Stimulated activated CD8-positive, alpha-beta memory T cell treated with anti-CD3 and anti-CD28 coated beads, Interleukin-15, amount 100 ng/mL, for 4 hours (primary cell): ENCODE results near the gene SSH2.
"Not testable (repeated sequence)": the region's sequence is repeated elsewhere in the genome, so short reads cannot be mapped to it uniquely, and the experiment has no call there.

Source experiments
- DNase-seq, 2 donors: peaks; one replicate each; pipeline ENCODE4 v3.0.0-alpha.2; 2020; ENCODE audit warnings: low read depth in 2 of 2

Gene SSH2

GRCh38 chr17:29929533-29930408, at the start of gene SSH2:
Gene SSH2, minus strand, starts transcription at chr17:29930228. Its CDS starts 228 bp downstream, at chr17:29930000.
- DNase-seq: peak; percentile 69 to 77

DNA sequence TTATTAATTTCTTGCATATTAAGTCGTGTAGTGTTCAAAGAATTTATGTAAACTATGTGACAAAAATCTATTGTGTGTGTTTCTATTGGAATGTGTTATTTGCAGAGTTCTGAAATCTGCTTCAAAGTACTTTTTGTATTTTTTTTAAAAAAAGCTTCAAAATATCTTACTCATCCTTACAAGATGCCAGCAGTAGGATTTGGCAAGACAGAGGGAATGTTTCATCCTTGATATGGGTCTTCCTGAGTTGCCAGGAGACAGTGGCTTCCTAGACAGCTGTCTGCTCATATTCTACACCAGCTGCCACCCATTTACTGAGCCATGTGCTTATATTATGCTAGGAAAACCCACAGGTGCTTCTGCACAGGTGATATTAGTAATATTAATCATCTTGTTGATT, 47.8 kb upstream of the SSH2 start:
- no peak for DNase-seq

- no peak for DNase-seq
Measured at GRCh38 chr17:29973005-29973404, 43.0 kb upstream of the SSH2 start.

GRCh38 chr17:29972277-29972676, 42.2 kb upstream of the SSH2 start:
- no peak for DNase-seq

- no peak for DNase-seq
Measured at GRCh38 chr17:29968271-29968670, 38.2 kb upstream of the SSH2 start.

- no peak for DNase-seq
Measured at GRCh38 chr17:29962656-29963055, 32.6 kb upstream of the SSH2 start.

DNA sequence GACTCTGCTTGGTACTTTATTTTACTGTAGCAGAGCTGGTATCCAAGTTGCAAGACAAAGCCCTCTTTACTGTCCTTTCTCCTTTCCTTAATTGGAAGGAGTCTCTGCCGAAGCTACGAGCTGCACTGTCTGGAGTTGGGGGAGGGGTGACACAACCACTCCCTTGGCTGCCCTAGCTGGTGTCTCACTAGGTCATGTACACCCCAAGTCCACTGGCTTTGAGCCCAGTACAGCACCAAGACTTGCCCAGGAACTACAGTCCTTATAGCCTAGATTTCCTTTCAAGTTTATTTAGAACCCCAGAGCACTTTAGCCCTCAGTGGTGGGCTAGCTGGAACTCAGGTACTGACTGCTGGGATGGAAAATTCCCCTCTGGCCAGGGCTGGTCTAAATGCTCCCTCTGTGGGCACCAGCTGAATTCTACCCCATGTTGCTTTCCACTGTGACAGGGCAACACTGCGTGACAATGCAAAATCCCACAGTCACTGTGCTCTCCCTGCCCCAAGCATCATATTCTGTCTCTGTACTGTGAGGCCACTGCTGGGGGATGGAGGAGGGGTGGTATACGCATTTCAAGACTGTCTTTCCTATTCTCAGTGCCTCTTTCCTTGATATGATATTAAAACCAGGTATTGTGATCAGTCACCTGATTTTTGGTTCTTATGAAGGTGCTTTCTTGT, 29.8 kb upstream of the SSH2 start:
- DNase-seq: no peak

DNA sequence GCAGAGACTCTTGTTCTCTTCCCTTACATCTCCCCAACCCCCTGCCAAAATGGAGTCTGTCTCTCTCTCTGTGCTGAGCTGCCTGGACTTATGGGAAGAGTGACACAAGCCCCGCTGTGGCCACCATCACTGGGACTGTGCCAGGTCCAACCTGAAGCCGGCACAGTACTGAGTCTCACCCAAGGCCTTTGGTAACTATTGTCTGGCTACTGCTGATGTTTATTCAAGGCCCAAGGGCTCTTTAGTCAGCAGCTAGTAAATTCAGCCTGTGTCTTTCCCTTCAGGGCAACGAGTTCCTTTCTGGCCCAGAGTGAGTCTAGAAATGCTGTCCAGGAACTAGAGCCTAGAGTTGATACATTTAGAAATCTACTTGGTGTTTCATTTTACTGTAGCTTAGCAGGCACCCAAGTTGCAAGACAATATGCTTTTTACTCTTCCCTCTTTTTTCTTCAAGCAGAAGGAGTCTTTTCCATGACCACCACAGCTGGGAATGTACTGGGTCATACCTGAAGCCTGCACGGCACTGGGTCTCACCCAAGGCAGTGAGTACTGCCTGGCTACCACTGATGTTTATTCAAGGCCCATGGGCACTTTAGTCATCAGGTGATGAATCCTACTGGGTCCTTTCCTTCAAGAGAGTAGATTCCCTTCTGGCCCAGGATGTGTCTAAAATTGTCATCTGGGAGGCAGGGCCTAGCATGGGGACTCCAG, 29.1 kb upstream of the SSH2 start:
- DNase-seq: no peak

- not testable (repeated sequence) for DNase-seq
Measured at GRCh38 chr17:29957488-29957887, 27.5 kb upstream of the SSH2 start.

- DNase-seq: no peak
Measured at GRCh38 chr17:29956225-29956624, 26.2 kb upstream of the SSH2 start.

DNA sequence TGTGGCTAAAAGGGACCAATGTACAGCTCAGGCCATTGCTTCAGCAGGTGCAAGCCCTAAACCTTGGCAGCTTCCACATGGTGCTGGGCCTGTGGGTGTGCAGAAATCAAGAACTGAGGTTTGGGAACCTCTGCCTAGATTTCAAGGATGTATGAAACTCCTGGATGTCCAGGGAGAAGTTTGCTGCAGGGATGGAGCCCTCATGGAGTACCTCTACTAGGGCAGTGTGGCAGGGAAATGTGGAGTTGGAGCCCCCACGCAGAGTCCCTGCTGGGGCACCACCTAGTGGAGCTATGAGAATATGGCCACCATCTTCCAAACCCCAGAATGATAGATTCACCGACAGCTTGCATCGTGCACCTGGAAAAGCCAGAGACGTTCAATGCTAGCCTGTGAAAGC, 24.4 kb upstream of the SSH2 start:
- no peak for DNase-seq

DNA sequence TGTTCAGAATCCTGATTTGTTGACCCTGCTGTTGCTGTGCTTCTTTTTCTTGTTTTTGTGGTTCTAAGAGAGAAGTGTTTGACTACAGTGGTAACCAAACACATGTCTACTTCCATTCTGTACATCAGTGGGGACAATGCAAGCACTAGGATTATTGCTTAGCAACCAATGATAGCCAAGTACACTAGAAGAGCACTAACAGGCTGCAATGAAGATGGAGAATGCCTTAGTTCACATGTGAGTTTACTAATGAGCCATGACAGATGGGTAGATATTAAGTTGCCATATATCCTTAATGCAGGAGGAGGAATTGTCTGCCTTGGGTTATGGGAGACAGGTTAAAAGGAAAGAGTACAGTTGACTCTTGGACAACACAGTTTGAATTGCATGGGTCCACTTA, 19.7 kb upstream of the SSH2 start:
- no peak for DNase-seq

DNA sequence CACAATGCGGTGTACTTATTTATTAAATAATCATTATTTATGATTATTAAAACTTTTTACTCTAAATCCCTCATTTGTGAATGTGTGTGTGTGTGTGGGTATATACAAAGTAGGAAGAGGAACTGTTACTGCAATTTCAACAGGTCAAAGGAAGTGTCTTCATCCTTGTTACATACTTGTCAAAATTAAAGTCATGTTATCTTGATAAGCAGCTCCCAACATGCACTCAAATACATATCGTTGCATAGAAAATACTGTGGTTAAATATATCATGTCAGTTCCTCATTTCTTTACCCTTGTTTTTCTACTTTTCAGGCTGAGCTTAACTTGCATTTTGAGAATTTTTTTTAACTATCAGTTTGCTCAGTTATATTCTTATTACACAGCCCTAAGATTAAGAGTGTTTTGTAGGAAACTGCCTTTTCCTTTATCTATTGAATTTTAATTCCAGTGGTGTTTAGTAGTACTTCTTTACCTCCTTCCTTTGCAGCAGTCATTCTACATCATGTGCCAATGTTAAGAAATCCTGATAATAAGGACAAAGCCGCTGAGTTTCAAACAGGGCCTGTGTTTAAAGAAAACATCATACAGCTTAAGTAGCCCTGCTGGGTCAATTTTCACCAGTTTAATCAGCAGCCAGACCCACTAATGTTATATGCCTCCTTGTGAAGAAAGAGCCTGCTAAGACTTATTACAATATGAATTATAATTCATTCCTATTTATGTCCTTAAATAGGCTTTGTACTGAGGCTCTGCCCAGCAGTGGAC, 18.6 kb upstream of the SSH2 start:
- no peak for DNase-seq

DNA sequence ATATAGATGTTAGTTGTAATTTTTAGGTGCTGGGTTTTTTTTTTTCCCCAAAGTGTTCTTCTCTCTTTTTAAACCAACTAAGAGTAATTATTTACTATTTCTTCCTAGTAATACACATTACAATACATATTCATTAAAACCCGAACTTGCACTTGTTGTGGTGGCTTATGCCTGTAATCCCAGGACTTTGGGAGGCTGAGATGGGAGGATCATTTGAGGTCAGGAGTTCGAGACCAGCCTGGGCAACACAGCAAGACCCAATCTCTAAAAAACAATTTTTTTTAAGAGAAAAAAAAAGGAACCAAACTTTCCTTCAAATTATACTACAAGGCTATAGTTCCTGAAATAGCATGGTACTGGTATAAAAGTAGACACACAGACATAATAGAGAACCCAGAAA, 15.3 kb upstream of the SSH2 start:
- DNase-seq: no peak

DNA sequence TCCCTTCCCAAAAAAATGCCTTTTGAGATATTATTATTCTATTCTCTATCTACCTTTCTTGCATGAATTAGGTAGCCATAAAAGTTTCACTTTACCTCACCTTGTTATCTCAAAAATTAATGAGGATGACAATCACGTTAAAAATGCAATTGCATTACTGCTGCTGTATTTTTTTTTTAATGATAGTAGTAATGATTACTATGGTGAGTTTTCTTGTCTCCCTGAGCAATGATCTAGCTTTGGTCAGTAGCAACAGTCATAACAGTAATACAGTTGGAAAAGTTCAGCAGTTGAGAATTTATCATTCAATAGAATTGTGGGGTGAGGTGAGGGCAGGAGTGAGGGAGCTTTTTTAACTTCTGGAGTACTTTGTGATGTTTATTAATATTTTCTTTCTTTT, 11.3 kb upstream of the SSH2 start, which contains the start of gene EFCAB5:
Gene EFCAB5 (plus strand): TSS at position 301 of the 400 bp plus-strand sequence. CDS start 163 bp downstream, outside the sequence.
- DNase-seq: no peak

- DNase-seq: no peak
Measured at GRCh38 chr17:29936724-29937123, 6.7 kb upstream of the SSH2 start.

- not testable (repeated sequence) for DNase-seq
Measured at GRCh38 chr17:29935909-29936308, 5.9 kb upstream of the SSH2 start.

DNA sequence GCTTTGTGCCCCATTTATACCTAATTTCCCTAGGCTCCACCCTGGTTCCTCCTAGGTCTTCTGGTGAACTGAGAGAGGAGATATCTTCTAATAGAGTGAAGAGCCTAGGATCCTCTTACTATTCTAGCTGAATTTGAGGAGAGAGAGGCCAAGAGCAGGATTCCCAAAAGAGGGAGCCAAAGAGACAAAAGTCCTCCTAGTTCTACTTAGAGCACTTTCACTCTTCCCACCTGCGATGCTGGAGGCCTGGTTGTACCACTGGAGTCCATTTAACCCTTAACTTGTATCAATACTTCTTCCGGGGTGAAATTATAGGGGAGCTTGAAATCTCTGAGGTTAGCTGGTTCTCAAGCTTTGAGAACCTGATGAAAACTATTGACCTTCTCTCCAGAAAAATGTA, 3.4 kb upstream of the SSH2 start:
- DNase-seq: no peak

DNA sequence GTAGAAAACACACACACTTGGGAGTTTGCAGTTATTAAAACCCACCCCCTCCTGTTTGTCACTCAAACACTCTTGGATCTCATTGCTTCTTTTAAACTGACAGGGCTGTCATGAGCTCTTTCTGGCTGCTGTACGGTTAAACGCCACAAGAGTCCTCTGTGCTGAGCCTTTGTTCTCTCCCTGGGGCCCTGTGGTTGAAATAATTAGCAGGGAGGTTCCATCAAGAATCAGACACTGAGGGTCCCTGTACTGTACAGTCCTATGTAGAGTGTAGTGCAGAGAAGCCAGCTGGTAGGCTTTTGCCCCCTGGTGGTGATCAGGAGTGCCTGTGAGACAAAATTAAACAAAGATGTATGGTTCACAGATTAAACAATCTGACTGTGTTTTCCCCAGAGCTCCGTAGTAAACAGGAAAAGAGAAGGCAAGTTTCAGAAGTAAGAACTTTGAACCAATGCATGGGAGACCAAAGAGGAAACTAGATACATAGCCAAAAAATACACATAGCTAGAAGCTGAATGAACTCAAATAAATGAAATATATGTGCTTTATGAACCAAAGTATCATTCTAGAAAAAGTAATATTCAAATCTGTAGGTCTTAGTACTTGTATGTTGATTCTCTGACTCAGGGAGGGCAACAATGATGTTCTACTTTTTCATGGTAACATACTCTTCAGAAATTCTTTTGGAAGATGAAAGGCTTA, 1.4 kb upstream of the SSH2 start:
- DNase-seq: peak; percentile 35 to 51

GRCh38 chr17:29930409-29931010, 482 bp upstream of the SSH2 start:
- no peak for DNase-seq
